GM18868 (cell line): Measurements from ENCODE around the gene UMOD.
"Not testable (repeated sequence)": the region's sequence is repeated elsewhere in the genome, so short reads cannot be mapped to it uniquely, and the experiment has no call there.

Source experiments
- ATAC-seq: cut with Tn5 transposase; IDR thresholded peaks from one replicate; pipeline ENCODE4 v1.9.1; 2021; ENCODE audit warnings: mild to moderate bottlenecking, moderate library complexity; ENCODE audit not compliant: unreplicated experiment

Gene UMOD

GRCh38 chr16:20323591-20324117 lies 28.9 kb downstream of the UMOD start:
- no peak for ATAC-seq

GRCh38 chr16:20322696-20323095 lies 29.8 kb downstream of the UMOD start:
- ATAC-seq: no peak

- no peak for ATAC-seq
Observed at GRCh38 chr16:20321671-20322070, 30.8 kb downstream of the UMOD start.

- not testable (repeated sequence) for ATAC-seq
Observed at GRCh38 chr16:20321051-20321450, 31.5 kb downstream of the UMOD start.

- no peak for ATAC-seq
Observed at GRCh38 chr16:20320592-20320991, 31.9 kb downstream of the UMOD start.

- ATAC-seq: no peak
Observed at GRCh38 chr16:20320178-20320577, 32.3 kb downstream of the UMOD start.

GRCh38 chr16:20319406-20319805 lies 33.1 kb downstream of the UMOD start:
- no peak for ATAC-seq

- no peak for ATAC-seq
Observed at GRCh38 chr16:20318437-20318836, 34.1 kb downstream of the UMOD start.

- ATAC-seq: no peak
Observed at GRCh38 chr16:20318006-20318405, 34.5 kb downstream of the UMOD start.

GRCh38 chr16:20317117-20317516 lies 35.4 kb downstream of the UMOD start:
- ATAC-seq: no peak

GRCh38 chr16:20316715-20317114 lies 35.8 kb downstream of the UMOD start:
- no peak for ATAC-seq

- no peak for ATAC-seq
Observed at GRCh38 chr16:20315764-20316163, 36.8 kb downstream of the UMOD start.

GRCh38 chr16:20314575-20314974 lies 37.9 kb downstream of the UMOD start:
- ATAC-seq: no peak

GRCh38 chr16:20313741-20314140 lies 38.8 kb downstream of the UMOD start:
- ATAC-seq: no peak

GRCh38 chr16:20312536-20313095 lies 39.9 kb downstream of the UMOD start:
- ATAC-seq: not testable (repeated sequence)

- no peak for ATAC-seq
Observed at GRCh38 chr16:20311548-20311947, 41.0 kb downstream of the UMOD start.

- no peak for ATAC-seq
Observed at GRCh38 chr16:20310421-20311395, 41.8 kb downstream of the UMOD start.

GRCh38 chr16:20309786-20310185 lies 42.7 kb downstream of the UMOD start:
- ATAC-seq: no peak

GRCh38 chr16:20308801-20309590 lies 43.5 kb downstream of the UMOD start:
- no peak for ATAC-seq

GRCh38 chr16:20308266-20308665 lies 44.2 kb downstream of the UMOD start:
- ATAC-seq: no peak

- ATAC-seq: no peak
Observed at GRCh38 chr16:20307791-20308190, 44.7 kb downstream of the UMOD start.
